GM19372 (cell line): Measurements from ENCODE around the gene WRAP53.

ENCODE experiments used
- ATAC-seq: cut with Tn5 transposase; IDR thresholded peaks from one replicate; pipeline ENCODE4 v1.9.1; 2021; ENCODE audit warnings: mild to moderate bottlenecking, low read depth, moderate library complexity; ENCODE audit not compliant: unreplicated experiment

The WRAP53 gene

GRCh38 chr17:7677388-7678067, 10.7 kb upstream of the WRAP53 start:
- no peak for ATAC-seq

DNA sequence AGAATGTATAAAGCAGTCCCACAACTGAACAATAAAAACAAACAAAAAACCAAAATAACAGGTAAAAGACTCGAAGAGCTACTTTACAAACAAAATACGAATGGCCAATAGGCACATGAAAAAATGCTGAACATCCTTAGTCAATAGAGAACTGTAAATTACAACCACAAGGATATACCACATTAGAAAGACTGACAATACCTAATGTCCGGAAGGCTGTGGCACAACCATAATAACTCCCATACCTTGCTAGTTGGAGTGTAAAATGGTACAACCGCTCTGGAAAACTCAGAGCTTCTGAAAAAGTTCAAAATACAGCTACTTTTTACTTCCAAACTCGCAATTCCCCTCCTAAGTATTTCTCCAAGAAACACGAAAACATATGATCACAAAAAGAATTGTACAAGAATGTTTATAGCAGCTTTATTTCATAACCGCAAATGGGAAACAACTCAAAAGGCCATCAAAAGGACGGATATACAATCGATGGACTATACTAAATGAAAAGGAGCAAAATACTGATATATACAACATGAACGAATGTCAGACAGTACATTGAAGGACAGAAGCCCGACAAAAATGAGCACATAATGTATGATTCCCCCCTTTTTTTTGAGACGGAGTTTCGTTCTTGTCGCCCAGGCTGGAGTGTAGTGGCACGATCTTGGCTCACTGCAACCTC, 3.3 kb upstream of the WRAP53 start:
- ATAC-seq, result no peak

- peak; percentile 45 for ATAC-seq
These were observed 2.6 kb upstream of the WRAP53 start for GRCh38 chr17:7685533-7686221.

DNA sequence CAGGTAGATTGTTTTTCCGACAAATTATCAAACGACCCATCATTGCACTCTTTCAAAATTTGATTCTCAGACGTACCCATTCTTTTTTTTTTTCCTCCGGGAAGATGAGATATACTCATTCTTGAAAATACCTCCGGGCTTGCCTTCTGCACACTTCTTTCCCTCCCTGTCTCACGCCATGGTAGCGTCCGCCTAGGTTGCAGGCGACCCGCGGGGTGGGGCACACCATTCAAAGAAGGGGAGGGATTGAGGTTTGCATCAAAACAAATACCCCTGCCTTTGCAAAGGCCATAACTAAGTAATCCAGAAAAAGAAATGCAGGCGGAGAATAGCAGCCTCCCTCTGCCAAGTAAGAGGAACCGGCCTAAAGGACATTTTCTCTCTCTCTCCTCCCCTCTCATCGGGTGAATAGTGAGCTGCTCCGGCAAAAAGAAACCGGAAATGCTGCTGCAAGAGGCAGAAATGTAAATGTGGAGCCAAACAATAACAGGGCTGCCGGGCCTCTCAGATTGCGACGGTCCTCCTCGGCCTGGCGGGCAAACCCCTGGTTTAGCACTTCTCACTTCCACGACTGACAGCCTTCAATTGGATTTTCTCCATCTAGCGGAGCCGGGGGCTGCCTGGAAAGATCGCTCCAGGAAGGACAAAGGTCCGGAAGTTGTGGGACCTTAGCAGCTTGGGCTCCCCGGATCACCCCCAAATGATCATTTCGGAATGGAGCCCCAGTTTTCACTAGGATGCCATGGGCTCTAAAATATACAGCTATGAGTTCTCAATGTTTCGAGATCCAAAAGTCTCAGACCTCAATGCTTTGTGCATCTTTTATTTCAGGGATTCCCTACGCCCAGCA, 1.8 kb upstream of the WRAP53 start:
- ATAC-seq, result peak; percentile 43

DNA sequence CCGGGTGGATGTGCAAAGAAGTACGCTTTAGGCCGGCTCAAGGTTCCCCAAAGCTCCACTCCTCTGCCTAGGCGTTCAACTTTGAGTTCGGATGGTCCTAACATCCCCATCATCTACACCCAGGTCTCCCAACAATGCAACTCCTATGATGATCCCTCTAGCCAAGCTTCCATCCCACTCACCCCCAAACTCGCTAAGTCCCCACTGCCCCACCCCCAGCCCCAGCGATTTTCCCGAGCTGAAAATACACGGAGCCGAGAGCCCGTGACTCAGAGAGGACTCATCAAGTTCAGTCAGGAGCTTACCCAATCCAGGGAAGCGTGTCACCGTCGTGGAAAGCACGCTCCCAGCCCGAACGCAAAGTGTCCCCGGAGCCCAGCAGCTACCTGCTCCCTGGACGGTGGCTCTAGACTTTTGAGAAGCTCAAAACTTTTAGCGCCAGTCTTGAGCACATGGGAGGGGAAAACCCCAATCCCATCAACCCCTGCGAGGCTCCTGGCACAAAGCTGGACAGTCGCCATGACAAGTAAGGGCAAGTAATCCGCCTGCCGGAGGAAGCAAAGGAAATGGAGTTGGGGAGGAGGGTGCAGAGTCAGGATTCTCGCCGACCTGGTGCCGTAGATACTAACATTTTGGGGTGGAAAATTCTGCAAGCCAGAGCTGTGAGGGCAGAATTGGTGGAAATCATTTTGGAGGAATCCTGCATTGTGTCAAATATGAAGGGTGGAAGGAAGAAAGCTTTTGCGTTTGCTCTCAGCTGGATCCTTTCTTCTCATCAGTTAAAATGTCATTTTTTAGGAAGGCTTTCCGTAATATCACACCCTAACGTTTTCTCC, 987 bp upstream of the WRAP53 start, which contains the start of gene TP53:
TP53 (minus strand) TSS at position 419 of the 836 bp plus-strand sequence. CDS start 10,896 bp downstream, outside the sequence.
- no peak for ATAC-seq

DNA sequence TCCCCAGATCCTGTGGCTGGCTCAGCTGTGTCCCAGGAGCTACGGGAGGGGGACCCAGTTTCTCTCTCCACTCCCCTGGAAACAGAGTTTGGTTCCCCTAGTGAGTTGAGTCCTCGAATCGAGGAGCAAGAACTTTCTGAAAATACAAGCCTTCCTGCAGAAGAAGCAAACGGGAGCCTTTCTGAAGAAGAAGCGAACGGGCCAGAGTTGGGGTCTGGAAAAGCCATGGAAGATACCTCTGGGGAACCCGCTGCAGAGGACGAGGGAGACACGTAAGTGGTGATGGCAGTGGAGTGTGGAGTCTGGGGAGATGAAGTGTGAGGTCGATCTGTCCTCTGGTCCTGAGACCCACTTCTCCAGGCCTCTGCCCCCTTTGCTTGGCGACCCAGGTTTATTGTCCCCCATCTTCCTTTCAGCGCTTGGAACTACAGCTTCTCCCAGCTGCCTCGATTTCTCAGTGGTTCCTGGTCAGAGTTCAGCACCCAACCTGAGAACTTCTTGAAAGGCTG, 585 bp downstream of the WRAP53 start:
- no peak for ATAC-seq

DNA sequence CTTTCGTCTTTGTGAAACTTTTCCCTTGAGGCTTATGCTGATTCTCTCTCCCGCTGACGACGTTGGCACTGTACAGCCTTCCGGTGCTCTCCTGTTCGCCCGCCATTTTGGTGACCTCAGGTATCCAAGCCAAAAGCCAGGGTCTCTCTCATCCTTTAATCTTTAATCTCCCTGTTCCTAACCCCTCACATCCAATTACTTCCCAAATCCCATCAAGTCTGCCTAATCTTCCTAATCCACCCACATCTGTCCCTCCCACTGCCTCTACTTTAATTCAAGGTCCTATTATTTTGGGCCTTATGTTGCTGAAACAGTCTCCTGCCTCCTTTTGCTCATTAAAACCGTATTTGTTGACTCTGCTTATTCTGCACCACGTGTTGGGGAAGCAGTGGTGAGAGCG, 7.3 kb downstream of the WRAP53 start:
- ATAC-seq, result no peak

- no peak for ATAC-seq
These were observed 9.7 kb downstream of the WRAP53 start for GRCh38 chr17:7697828-7698588.

DNA sequence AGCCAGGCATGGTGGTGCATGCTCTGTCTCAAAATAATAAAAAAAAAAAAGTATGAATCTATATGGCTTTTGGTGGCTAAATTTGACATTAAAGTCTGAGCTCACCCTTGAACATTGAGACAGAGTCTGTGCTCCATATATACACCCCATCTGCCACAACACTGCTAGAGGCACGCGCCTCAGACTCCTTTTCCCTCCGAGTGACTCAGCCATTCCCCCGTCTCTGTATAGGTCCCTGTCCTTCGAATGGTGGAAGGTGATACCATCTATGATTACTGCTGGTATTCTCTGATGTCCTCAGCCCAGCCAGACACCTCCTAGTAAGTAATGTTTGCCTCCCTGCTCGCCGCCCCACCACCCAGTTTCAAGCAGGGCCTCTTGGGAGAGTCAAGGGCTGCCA, 12.2 kb downstream of the WRAP53 start:
- ATAC-seq, result no peak

DNA sequence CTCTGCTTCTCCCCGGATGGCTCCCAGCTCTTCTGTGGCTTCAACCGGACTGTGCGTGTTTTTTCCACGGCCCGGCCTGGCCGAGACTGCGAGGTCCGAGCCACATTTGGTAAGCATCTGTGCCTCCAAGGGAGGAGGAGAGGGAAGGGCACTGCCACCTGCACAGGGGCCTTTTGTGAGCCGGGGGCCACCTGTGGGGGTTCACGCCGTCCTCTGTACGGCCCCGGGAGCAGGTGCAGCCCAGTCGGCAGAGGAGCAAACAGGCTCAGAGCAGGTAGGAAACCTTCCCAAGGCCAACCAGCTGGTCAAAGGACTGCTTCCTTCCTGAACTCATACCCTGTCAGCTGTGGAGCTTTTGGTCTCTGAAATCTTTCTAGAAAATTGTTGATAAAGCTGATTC, 13.4 kb downstream of the WRAP53 start:
- no peak for ATAC-seq

- no peak for ATAC-seq
These were observed 14.5 kb downstream of the WRAP53 start for GRCh38 chr17:7702776-7703175.

DNA sequence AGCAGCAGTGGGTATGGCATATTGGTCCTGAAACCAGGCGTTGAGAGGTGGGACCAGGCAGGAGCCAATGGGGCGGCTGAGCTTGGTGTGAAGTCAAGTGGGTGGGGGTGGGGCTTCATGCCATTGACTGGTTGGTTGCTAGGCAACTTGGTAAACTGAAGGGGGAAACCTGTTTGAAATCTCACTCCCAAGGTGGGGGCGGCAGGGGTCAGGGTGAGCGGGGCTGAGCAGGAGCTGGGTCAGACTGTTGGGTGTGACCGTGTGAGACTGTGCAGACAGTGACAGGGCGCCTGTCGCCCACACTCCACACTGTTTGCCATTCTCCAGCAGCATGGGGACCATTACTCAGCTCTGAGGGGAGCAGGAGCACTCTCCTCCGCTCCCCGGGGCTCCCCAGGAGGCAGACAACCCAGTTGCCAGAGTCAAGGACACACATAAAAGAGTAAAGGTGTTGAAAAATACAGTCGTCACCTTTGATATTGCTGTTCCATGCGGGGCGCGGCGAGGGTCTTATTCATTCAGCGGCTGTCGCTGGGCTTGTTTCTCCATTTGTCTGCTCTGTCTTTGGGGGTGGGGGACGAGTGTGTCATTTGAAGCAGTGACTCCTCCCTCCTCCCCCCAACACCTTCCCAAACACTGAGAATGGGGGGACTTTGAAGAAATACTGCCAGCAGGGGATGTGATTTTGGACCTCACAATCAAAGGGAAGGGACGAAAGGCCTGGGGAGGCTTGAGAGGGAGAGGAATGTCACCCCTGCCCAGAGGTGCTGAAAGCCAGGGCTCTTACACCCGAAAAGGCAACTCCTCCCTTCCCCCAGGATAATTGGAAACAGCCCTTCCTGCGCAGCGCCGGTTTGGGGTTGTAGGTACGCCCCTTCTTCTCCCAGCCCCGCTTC, 15.6 kb downstream of the WRAP53 start:
- no peak for ATAC-seq

DNA sequence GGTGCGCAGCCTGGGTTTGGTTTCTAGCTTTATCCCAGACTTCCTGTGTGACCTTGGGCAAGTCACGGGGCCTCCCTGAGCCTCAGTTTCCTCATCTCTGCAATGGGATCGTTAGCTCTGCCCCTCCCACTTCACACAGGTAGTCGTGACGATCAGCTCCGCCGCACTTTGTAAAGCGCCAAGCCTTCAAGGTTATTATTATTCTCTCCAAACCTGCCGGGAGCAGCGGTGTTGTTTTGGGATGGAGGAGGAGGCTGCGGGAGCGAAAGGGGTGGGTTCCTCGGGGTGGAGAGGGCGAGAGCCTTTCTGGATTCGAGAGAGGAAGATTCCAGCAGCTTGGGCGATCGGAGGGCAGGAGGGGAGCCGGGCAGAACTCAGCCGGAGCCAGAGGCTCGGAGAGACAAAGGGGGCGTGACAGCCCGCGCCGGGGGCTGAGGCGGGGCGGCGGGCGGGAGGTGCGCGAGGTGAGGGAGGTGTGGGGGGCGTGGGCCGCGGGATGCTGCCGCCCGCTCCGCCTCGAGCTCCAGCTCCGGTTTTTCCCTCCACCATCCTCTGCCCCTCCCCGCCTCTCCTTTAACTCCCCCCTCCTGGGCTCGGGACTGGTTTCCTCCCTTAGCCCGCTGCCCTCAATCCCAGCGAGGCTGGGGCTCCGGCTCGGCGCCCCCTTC, 16.5 kb downstream of the WRAP53 start, which contains the start of gene EFNB3:
EFNB3 (plus strand) TSS at position 602 of the 668 bp plus-strand sequence. CDS start 397 bp downstream, outside the sequence.
- ATAC-seq, result no peak

DNA sequence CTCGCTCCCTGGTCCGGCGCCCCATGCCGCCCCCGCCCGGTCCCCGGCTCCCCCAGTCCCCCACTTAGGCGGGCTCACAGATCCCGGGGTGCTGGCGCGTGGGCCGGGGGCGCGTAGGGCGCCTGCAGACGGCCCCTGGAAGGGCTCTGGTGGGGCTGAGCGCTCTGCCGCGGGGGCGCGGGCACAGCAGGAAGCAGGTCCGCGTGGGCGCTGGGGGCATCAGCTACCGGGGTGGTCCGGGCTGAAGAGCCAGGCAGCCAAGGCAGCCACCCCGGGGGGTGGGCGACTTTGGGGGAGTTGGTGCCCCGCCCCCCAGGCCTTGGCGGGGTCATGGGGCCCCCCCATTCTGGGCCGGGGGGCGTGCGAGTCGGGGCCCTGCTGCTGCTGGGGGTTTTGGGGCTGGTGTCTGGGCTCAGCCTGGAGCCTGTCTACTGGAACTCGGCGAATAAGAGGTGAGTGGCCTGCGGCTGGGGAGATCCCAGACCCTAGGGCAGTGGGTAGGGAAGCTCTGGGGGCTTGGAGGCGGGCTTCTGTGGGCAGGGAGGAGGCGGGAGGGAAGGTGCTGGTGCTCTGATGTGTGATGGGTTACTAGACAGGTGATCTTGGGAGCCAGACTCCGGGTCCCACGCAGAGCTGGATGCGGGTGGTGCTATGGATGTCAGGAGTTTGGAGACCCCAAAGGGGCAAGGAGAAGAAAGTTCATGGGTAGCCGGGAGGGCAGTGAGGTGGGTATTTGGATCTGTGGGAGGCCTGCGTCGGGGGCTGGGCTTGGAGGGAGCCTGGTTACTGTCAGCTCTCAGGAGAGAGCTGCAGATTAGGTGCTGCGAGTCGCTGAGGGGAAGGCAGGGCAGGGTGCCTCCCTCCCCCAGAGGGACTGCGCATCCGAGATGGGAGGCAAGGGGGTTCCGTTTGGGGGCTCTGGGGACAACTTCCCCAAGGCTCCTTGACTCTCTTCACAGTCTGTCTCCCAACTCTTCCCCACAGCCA, 17.3 kb downstream of the WRAP53 start:
- ATAC-seq, result no peak

- ATAC-seq, result no peak
These were observed 18.5 kb downstream of the WRAP53 start for GRCh38 chr17:7706631-7707354.
